ENCODE measurements around the gene SORBS1.

GRCh38 chr10:95346715-95347401, 214.3 kb downstream of the SORBS1 start:
- TF ChIP-seq CTCF (conservative IDR thresholded peaks at IDR 0.05; ENCODE audit: low read length) = no peak
- TF ChIP-seq EZH2phosphoT487 (IDR thresholded peaks at IDR 0.05; ENCODE audit: borderline replicate concordance, low read depth, low read length) = no peak
